Ishikawa (cell line): ENCODE results near the gene CDC42BPB.
A peak's percentile ranks its signal among the peaks of the same experiment; 100 is the strongest.

ENCODE experiments used
- CEBPB ChIP-seq: IDR thresholded peaks from 2 replicates; pipeline ENCODE4 v1.6.1; 2012
- CREB1 ChIP-seq: IDR thresholded peaks from 2 replicates; pipeline ENCODE4 v1.6.1; 2012; ENCODE audit warnings: low read depth
- EGR1 ChIP-seq: IDR thresholded peaks from 2 replicates; pipeline ENCODE4 v1.6.1; 2012
- EP300 ChIP-seq: IDR thresholded peaks from 2 replicates; pipeline ENCODE4 v1.6.1; 2012; ENCODE audit warnings: borderline replicate concordance
- FOXM1 ChIP-seq: IDR thresholded peaks from 2 replicates; pipeline ENCODE4 v1.6.1; 2012; ENCODE audit warnings: low read depth, borderline replicate concordance
- NFIC ChIP-seq: IDR thresholded peaks from 2 replicates; pipeline ENCODE4 v1.6.1; 2012
- RAD21 ChIP-seq: IDR thresholded peaks from 2 replicates; pipeline ENCODE4 v1.6.1; 2012; ENCODE audit warnings: low read depth
- TAF1 ChIP-seq: IDR thresholded peaks from 2 replicates; pipeline ENCODE4 v1.6.1; 2012; ENCODE audit warnings: low read depth, mild to moderate bottlenecking
- TCF12 ChIP-seq: IDR thresholded peaks from 2 replicates; pipeline ENCODE4 v1.6.1; 2012; ENCODE audit warnings: low read depth
- TEAD4 ChIP-seq: IDR thresholded peaks from 2 replicates; pipeline ENCODE4 v1.6.1; 2012
- YY1 ChIP-seq: IDR thresholded peaks from 2 replicates; pipeline ENCODE4 v1.6.1; 2012; ENCODE audit warnings: low read depth
- ZBTB7A ChIP-seq: IDR thresholded peaks from 2 replicates; pipeline ENCODE4 v1.6.1; 2012; ENCODE audit warnings: low read depth
- TF ChIP-seq, protein P1 (sequence below): IDR thresholded peaks from 2 replicates; pipeline ENCODE4 v1.6.1; 2012; ENCODE audit warnings: low read depth, mild to moderate bottlenecking
- TF ChIP-seq, protein P2 (sequence below): IDR thresholded peaks from 2 replicates; pipeline ENCODE4 v1.6.1; 2012
- TF ChIP-seq, protein P3 (sequence below): IDR thresholded peaks from 2 replicates; pipeline ENCODE4 v1.6.1; 2012

The CDC42BPB gene

DNA sequence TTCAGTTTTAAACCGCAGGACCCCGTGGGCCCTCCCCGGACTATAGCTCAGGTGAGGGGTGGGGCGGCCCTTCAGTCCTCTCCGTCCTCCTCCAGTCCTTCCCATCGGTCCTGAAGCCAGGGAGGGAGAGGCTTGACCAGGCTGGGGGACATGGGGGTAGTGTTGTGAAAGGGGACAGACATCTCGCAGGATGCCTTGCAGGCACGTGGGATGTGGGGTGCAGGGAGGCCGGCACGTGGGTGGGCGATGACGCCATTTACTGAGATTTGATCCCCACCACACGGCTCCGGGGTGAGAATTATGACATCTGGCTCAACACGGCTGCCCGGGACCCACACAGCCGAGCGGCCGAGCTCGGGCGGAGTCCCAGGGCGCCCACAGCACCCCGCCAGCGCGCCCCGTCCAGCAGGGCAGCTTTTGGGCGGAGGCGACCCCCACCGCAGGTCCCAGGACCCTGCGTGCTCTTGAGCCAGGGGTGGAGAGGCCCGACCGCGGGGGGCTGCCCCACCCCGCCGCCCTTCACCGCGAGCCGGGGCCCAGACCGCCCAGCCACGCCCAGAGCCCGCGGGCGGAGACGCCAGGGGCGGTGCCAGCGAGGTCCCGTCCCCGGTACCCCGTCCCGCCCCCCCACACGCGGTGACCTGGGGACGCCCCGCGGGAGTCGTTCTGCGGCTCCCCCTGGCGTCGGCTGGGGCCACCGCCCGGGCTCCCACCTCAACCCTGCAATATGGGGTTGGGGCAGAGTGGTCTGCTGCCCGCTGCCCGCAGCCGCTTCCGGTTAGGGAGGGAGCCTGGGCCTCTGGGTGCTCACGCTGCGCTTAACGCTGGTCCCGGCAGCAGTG is 33.9 kb upstream of the CDC42BPB start:
- TF ChIP-seq EGR1 (no peak), EP300 (no peak), NFIC (no peak), TAF1 (no peak), TCF12 (no peak), CEBPB (no peak), ZBTB7A (peak; percentile 80), CREB1 (no peak), RAD21 (peak; percentile 34; the same call in 1 of the 2 replicates), FOXM1 (no peak), YY1 (no peak), TEAD4 (no peak)
- TF ChIP-seq, protein P1, sequence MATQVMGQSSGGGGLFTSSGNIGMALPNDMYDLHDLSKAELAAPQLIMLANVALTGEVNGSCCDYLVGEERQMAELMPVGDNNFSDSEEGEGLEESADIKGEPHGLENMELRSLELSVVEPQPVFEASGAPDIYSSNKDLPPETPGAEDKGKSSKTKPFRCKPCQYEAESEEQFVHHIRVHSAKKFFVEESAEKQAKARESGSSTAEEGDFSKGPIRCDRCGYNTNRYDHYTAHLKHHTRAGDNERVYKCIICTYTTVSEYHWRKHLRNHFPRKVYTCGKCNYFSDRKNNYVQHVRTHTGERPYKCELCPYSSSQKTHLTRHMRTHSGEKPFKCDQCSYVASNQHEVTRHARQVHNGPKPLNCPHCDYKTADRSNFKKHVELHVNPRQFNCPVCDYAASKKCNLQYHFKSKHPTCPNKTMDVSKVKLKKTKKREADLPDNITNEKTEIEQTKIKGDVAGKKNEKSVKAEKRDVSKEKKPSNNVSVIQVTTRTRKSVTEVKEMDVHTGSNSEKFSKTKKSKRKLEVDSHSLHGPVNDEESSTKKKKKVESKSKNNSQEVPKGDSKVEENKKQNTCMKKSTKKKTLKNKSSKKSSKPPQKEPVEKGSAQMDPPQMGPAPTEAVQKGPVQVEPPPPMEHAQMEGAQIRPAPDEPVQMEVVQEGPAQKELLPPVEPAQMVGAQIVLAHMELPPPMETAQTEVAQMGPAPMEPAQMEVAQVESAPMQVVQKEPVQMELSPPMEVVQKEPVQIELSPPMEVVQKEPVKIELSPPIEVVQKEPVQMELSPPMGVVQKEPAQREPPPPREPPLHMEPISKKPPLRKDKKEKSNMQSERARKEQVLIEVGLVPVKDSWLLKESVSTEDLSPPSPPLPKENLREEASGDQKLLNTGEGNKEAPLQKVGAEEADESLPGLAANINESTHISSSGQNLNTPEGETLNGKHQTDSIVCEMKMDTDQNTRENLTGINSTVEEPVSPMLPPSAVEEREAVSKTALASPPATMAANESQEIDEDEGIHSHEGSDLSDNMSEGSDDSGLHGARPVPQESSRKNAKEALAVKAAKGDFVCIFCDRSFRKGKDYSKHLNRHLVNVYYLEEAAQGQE: no peak
- TF ChIP-seq, protein P2, sequence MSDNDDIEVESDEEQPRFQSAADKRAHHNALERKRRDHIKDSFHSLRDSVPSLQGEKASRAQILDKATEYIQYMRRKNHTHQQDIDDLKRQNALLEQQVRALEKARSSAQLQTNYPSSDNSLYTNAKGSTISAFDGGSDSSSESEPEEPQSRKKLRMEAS: peak; percentile 53; the same call in 1 of the 2 replicates

DNA sequence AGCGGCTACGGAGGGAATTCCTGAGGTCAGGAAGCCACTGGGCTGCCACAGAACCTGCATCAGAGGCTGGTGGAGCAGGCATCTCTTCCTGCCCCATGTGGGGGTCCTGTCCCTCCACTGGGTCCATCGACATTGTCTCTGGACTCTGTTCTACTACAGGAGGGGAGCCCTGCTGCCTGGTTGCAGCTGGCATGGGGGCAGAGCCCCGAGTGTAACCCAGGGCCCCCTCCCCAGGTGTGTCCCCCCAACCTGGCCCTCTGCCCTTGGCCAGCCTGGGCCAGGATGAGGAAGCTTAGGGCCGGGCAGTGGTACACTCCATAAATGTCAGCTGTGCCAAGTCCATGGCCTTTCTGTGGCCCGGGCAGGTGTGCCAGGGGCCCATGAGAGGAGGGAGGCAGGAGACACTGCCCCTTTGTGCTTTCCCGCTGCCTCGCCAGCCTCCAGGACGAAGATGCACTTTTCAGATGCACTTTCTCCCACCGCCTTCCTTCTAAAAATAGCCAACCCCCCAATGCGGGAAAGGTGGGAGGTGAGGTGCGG is 33.2 kb upstream of the CDC42BPB start:
- TF ChIP-seq RAD21: no peak
- no peak for TF ChIP-seq NFIC
- TF ChIP-seq FOXM1: no peak

DNA sequence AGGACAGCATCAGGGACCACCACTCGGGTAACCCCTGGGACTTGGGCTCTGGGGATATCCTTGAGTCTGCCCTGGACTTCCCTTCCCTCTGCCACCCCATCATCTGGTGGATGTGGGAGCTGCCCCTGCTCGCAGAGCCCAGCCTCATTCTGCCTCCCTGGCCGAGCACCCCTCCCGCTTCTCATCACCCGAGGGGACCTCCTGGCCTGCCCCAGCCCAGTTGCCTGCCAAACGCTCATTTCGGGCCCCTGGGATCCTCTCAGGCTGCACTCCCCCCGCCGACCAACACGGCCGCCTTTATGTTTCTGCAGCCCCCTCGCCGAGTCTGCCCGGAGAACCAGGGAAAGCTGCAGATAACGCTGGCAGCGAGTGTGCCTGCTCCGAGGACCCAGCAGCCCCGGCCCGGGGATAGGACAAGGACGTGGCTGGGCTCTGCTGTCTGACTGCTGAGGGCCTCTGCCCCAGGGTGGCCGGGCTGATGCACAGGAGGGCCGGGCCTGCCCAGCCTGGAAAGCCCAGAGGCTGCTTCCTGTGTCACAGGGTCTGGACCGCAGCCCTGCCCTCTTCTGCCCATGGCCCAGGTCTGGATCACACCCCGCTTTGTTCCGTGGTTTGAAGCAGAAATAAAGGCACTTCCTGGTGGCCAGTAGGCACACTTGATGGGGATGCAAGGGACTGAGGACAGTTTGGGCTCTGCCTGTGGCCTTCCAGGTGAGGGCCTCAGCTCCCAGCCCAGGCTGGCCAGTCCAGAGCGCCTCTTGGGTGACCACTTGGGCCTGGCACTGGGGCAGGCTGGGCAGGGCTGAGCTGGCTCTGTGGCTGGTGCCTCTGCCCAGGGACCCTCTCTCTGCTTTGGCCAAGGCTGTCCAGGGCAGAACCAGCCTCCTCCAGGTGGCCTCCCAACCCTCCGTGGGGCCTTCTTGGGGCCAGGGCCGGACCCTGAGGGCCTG is 32.3 kb upstream of the CDC42BPB start:
- TF ChIP-seq FOXM1 (no peak), TCF12 (no peak), YY1 (no peak), RAD21 (no peak), TEAD4 (no peak), EGR1 (no peak), EP300 (no peak), CREB1 (no peak), NFIC (no peak), CEBPB (no peak), ZBTB7A (no peak), TAF1 (no peak)
- TF ChIP-seq, protein P1: no peak
- TF ChIP-seq, protein P3, sequence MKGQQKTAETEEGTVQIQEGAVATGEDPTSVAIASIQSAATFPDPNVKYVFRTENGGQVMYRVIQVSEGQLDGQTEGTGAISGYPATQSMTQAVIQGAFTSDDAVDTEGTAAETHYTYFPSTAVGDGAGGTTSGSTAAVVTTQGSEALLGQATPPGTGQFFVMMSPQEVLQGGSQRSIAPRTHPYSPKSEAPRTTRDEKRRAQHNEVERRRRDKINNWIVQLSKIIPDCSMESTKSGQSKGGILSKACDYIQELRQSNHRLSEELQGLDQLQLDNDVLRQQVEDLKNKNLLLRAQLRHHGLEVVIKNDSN: no peak
- TF ChIP-seq, protein P2: no peak

DNA sequence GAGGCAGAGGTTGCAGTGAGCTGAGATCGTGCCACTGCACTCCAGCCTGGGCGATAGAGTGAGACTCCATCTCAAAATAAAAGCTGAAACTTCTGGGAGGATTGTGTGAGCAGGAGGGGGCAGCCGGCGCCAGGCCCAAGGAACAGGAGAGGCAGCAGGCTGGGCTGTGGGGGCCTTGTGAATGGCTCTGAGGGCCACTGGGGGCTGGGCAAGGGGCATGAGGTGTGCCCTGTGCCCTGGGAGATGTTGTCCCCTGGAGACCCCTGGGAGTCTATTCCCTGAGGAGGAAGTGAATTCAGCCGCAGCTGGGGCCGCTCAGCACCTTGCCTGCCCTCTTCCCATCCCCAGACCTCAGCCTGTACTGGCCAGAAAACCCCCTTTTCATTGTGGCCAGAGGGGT is 31.6 kb upstream of the CDC42BPB start:
- TF ChIP-seq TCF12: no peak

DNA sequence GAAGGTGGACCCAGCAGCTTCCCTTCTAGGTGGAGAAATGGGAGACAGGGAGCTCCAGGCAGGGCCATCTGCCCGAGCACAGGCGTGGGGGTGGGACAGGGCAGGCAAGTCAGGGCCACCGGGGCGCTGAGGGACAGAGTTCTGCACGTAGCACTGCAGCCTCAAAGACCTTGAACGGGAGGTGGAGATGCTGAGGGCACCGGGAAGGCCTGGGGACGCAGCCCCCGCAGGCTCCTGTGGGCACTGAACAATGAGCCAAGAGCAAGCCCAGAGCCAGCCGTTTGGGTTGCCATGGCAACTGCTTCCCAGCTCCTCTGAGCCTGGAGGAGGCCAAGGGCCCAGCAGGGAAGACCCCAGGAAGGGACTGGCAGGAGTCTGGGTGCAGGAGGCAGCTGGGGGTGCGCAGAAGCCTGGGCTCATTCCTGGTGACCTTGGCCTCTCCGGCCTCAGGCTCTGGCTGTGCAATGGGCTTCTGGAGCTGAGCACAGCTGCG is 30.0 kb upstream of the CDC42BPB start:
- no peak for TF ChIP-seq NFIC
- TF ChIP-seq CREB1: no peak
- no peak for TF ChIP-seq EGR1
- no peak for TF ChIP-seq YY1
- TF ChIP-seq RAD21: no peak
- TF ChIP-seq, protein P1: no peak
- TF ChIP-seq TAF1: no peak
- TF ChIP-seq, protein P3: no peak
- TF ChIP-seq ZBTB7A: no peak
- no peak for TF ChIP-seq EP300
- TF ChIP-seq CEBPB: no peak
- TF ChIP-seq TCF12: no peak
- no peak for TF ChIP-seq TEAD4
- TF ChIP-seq, protein P2: no peak
- no peak for TF ChIP-seq FOXM1
